PFSK-1 (cell line): Measurements from ENCODE around the gene TSC2.
A peak's percentile ranks its signal among the peaks of the same experiment; 100 is the strongest.

Experiments
- FOXP2 ChIP-seq: optimal IDR thresholded peaks from 2 replicates; pipeline ENCODE3; 2011; ENCODE audit warnings: borderline replicate concordance, control low read depth, inconsistent platforms; ENCODE audit not compliant: insufficient read depth; ENCODE audit errors: extremely low read length, extremely low read depth
- POLR2AphosphoS5 ChIP-seq: IDR thresholded peaks from 2 replicates; pipeline ENCODE4 v1.6.1; 2012; ENCODE audit warnings: low read depth, mild to moderate bottlenecking, control low read depth, low read length, moderate library complexity
- REST ChIP-seq, 2 experiments: IDR thresholded peaks; 2 replicates each; pipeline versions ENCODE4 v1.6.1 to v1.8.0; 2011 to 2012; ENCODE audit warnings: low read depth in 2 of 2, low read length in 2 of 2, control low read depth in 1 of 2, inconsistent platforms in 1 of 2, mild to moderate bottlenecking in 1 of 2, moderate library complexity in 1 of 2; ENCODE audit not compliant: insufficient read depth in 1 of 2
- SIN3A ChIP-seq: IDR thresholded peaks from 2 replicates; pipeline ENCODE4 v1.6.1; 2012; ENCODE audit warnings: mild to moderate bottlenecking, low read length, moderate library complexity, borderline replicate concordance; ENCODE audit not compliant: insufficient read depth
- TAF1 ChIP-seq: IDR thresholded peaks from 2 replicates; pipeline ENCODE4 v1.6.1; 2012; ENCODE audit warnings: low read length, control low read depth, borderline replicate concordance; ENCODE audit not compliant: insufficient read depth

TSC2 gene

GRCh38 chr16:2030036-2030435 is 17.7 kb upstream of the TSC2 start:
- TF ChIP-seq REST (IDR thresholded peaks at IDR 0.05; ENCODE audit: insufficient read depth in 1 of 2, low read depth in 2 of 2, low read length in 2 of 2), result no peak
- TF ChIP-seq SIN3A, result no peak
- no peak for TF ChIP-seq POLR2AphosphoS5
- TF ChIP-seq TAF1, result no peak
- TF ChIP-seq FOXP2, result no peak

GRCh38 chr16:2031081-2031577 is 16.7 kb upstream of the TSC2 start:
- TF ChIP-seq POLR2AphosphoS5 (no peak), FOXP2 (no peak), REST (IDR thresholded peaks at IDR 0.05; ENCODE audit: insufficient read depth in 1 of 2, low read depth in 2 of 2, low read length in 2 of 2) (no peak), TAF1 (no peak), SIN3A (no peak)

GRCh38 chr16:2032285-2033056 is 15.3 kb upstream of the TSC2 start:
- no peak for TF ChIP-seq REST (IDR thresholded peaks at IDR 0.05; ENCODE audit: insufficient read depth in 1 of 2, low read depth in 2 of 2, low read length in 2 of 2)
- TF ChIP-seq POLR2AphosphoS5, result no peak
- no peak for TF ChIP-seq SIN3A
- TF ChIP-seq FOXP2, result no peak
- no peak for TF ChIP-seq TAF1

GRCh38 chr16:2033057-2033908 is 14.5 kb upstream of the TSC2 start:
- TF ChIP-seq TAF1, result no peak
- TF ChIP-seq FOXP2, result peak; percentile 7
- TF ChIP-seq REST (IDR thresholded peaks at IDR 0.05; ENCODE audit: insufficient read depth in 1 of 2, low read depth in 2 of 2, low read length in 2 of 2), result no peak
- TF ChIP-seq SIN3A, result no peak
- TF ChIP-seq POLR2AphosphoS5, result no peak
